HEK293T (cell line): ENCODE measurements around the gene CAMSAP2.

Experiments used
- CTCF ChIA-PET: fragments of 350-600 bp; formaldehyde crosslinking; extraction: SDS; loops from one replicate; lab custom pipeline; 2021; ENCODE audit warnings: antibody characterized with exemption, inconsistent platforms; lab: Yijun Ruan, JAX
- POLR2A ChIA-PET: fragments of 350-600 bp; formaldehyde crosslinking; extraction: SDS; loops from one replicate; lab custom pipeline; 2020; ENCODE audit warnings: antibody characterized with exemption, inconsistent platforms; lab: Yijun Ruan, JAX
- DNase-seq: peaks from one replicate; pipeline ENCODE4 v3.0.0; 2012; ENCODE audit warnings: mixed read lengths; ENCODE audit errors: extremely low spot score
- ARNT ChIP-seq: fragments of 450-650 bp; IDR thresholded peaks from 2 replicates; pipeline ENCODE4 v1.6.1; 2017; ENCODE audit warnings: mild to moderate bottlenecking
- BHLHE40 ChIP-seq: fragments of 450-650 bp; IDR thresholded peaks from 2 replicates; pipeline ENCODE4 v1.6.1; 2016; ENCODE audit warnings: mild to moderate bottlenecking, moderate library complexity, borderline replicate concordance
- CTBP1 ChIP-seq: fragments of 450-650 bp; IDR thresholded peaks from 2 replicates; pipeline ENCODE4 v1.6.1; 2016; ENCODE audit warnings: borderline replicate concordance
- ELF4 ChIP-seq: fragments of 450-650 bp; IDR thresholded peaks from 2 replicates; pipeline ENCODE4 v1.6.1; 2017; ENCODE audit warnings: antibody characterized with exemption
- FOXA1 ChIP-seq: fragments of 450-650 bp; IDR thresholded peaks from 2 replicates; pipeline ENCODE4 v1.6.1; 2016; ENCODE audit warnings: mild to moderate bottlenecking
- FOXK2 ChIP-seq: fragments of 450-650 bp; IDR thresholded peaks from 2 replicates; pipeline ENCODE4 v1.6.1; 2016; ENCODE audit warnings: mild to moderate bottlenecking
- FOXM1 ChIP-seq: fragments of 450-650 bp; IDR thresholded peaks from 2 replicates; pipeline ENCODE4 v1.6.1; 2017; ENCODE audit warnings: mild to moderate bottlenecking, borderline replicate concordance
- HDGF ChIP-seq: fragments of 450-650 bp; IDR thresholded peaks from 2 replicates; pipeline ENCODE4 v1.6.1; 2017; ENCODE audit warnings: antibody characterized with exemption, borderline replicate concordance
- L3MBTL2 ChIP-seq: fragments of 450-650 bp; conservative IDR thresholded peaks from 2 replicates; pipeline ENCODE4 v1.6.1; 2016; ENCODE audit warnings: mild to moderate bottlenecking
- LEF1 ChIP-seq: fragments of 450-650 bp; IDR thresholded peaks from 2 replicates; pipeline ENCODE4 v1.6.1; 2017; ENCODE audit warnings: mild to moderate bottlenecking, borderline replicate concordance
- NFRKB ChIP-seq: fragments of 450-650 bp; IDR thresholded peaks from 2 replicates; pipeline ENCODE4 v1.6.1; 2016; ENCODE audit warnings: mild to moderate bottlenecking, moderate library complexity
- PKNOX1 ChIP-seq: fragments of 450-650 bp; IDR thresholded peaks from 2 replicates; pipeline ENCODE4 v1.6.1; 2016
- SP1 ChIP-seq: fragments of 450-650 bp; IDR thresholded peaks from 2 replicates; pipeline ENCODE4 v1.6.1; 2017
- SUZ12 ChIP-seq: fragments of 450-650 bp; IDR thresholded peaks from 2 replicates; pipeline ENCODE4 v1.6.1; 2016; ENCODE audit warnings: mild to moderate bottlenecking
- TARDBP ChIP-seq: fragments of 450-650 bp; IDR thresholded peaks from 2 replicates; pipeline ENCODE4 v1.6.1; 2016
- ZNF384 ChIP-seq: fragments of 450-650 bp; IDR thresholded peaks from 2 replicates; pipeline ENCODE4 v1.6.1; 2016

Gene CAMSAP2

GRCh38 chr1:200776949-200777348 lies 38.3 kb downstream of the CAMSAP2 start:
- ChIA-PET CTCF (interaction anchor here (0.9 kb wide), 1 partner anchor 22 kb away, joined by 3 read pairs; no protein-coding TSS in a partner anchor), POLR2A (no interaction called here)
- no peak for DNase-seq

GRCh38 chr1:200778766-200779165 lies 40.1 kb downstream of the CAMSAP2 start:
- no peak for TF ChIP-seq LEF1
- TF ChIP-seq SP1 = no peak
- TF ChIP-seq BHLHE40 = no peak
- TF ChIP-seq TARDBP = no peak
- TF ChIP-seq CTBP1 = no peak
- TF ChIP-seq SUZ12 = no peak
- no peak for TF ChIP-seq ZNF384
- TF ChIP-seq FOXK2 = no peak
- TF ChIP-seq ARNT = no peak
- no peak for TF ChIP-seq FOXM1
- TF ChIP-seq FOXA1 = no peak
- TF ChIP-seq ELF4 = no peak
- no peak for TF ChIP-seq NFRKB
- TF ChIP-seq L3MBTL2 = no peak
- no peak for TF ChIP-seq PKNOX1
- TF ChIP-seq HDGF = no peak
- ChIA-PET CTCF (no interaction called here), POLR2A (no interaction called here)
- DNase-seq = no peak

More at GRCh38 chr1:200776949-200777348, 38.3 kb downstream of the CAMSAP2 start:
- TF ChIP-seq HDGF (no peak), FOXM1 (no peak), NFRKB (no peak), LEF1 (no peak), L3MBTL2 (no peak), ARNT (no peak)

GRCh38 chr1:200779326-200779725 lies 40.6 kb downstream of the CAMSAP2 start:
- CTCF ChIA-PET = no interaction called here
- TF ChIP-seq L3MBTL2 = no peak
- TF ChIP-seq SUZ12 = no peak
- no peak for TF ChIP-seq SP1
- no peak for TF ChIP-seq CTBP1
- no peak for TF ChIP-seq FOXM1
- no peak for TF ChIP-seq FOXK2
- no peak for TF ChIP-seq HDGF
- TF ChIP-seq FOXA1 = no peak
- no peak for TF ChIP-seq NFRKB
- no peak for TF ChIP-seq ARNT
- no peak for TF ChIP-seq BHLHE40
- POLR2A ChIA-PET = no interaction called here
- no peak for DNase-seq

GRCh38 chr1:200780545-200781369 lies 42.1 kb downstream of the CAMSAP2 start:
- CTCF ChIA-PET = no interaction called here
- POLR2A ChIA-PET = interaction anchor here (0.9 kb wide), 1 partner anchor 111 kb away, joined by 8 read pairs; the partner anchor contains the start of gene DDX59
- no peak for DNase-seq
- TF ChIP-seq ELF4 (no peak), HDGF (no peak), LEF1 (no peak), FOXM1 (no peak), FOXK2 (no peak), ARNT (no peak), PKNOX1 (no peak), L3MBTL2 (no peak), ZNF384 (no peak), CTBP1 (no peak), SP1 (no peak), NFRKB (no peak), FOXA1 (no peak), TARDBP (no peak), BHLHE40 (no peak), SUZ12 (no peak)

DNA sequence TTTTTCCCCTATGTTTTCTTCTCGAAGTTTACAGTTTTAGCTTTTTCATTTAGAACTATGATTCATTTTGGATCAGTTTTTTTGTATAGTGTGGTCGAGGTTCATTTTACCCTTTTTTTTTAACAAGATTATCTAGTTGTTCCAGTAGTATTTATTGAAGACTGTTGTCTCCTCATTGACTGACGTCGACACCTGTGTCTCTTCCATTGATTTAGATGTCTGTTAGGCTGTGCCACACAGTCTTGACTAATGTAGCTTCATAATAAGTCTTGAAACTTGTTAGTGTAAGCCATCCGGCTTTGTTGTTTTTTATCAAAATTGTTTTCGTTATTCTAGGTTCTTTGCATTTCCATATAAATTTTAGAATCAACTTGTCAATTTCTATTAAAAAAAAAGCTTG lies 45.2 kb downstream of the CAMSAP2 start:
- CTCF ChIA-PET = interaction anchor here (0.6 to 0.8 kb wide), 3 partner anchors 15 to 169 kb away, joined by 3 to 9 read pairs (median 5); no protein-coding TSS in a partner anchor
- POLR2A ChIA-PET = no interaction called here
- no peak for TF ChIP-seq FOXM1
- DNase-seq = no peak

DNA sequence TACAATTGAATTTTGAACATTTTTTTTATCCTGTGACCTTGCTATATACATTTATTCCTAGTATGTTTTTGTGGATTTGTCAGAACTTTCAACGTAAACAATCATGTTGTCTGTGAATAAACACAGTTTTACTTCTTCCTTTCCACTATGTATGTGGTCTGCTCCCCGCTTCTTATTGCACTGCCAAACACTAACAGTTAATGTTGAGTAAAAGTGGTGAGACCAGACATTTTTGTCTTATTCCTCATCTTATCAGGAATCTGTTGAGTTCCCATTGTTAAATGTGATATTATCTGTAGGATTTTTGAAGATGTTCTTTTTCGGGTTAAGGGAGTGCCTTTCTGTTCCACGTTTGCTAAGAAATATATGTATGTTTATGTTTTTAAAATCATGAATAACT lies 45.9 kb downstream of the CAMSAP2 start:
- ChIA-PET CTCF (interaction anchor here (0.6 kb wide), 1 partner anchor 42 kb away, joined by 3 read pairs; no protein-coding TSS in a partner anchor), POLR2A (no interaction called here)
- TF ChIP-seq FOXA1 (no peak), HDGF (no peak), FOXM1 (no peak)
- no peak for DNase-seq

- TF ChIP-seq BHLHE40 (no peak), FOXM1 (no peak), NFRKB (no peak), TARDBP (no peak), SP1 (no peak), FOXA1 (no peak), ZNF384 (no peak), ARNT (no peak), ELF4 (no peak), FOXK2 (no peak), HDGF (no peak), L3MBTL2 (no peak), SUZ12 (no peak), CTBP1 (no peak)
- POLR2A ChIA-PET = no interaction called here
- CTCF ChIA-PET = interaction anchor here (0.7 kb wide), 1 partner anchor 39 kb away, joined by 3 read pairs; no protein-coding TSS in a partner anchor
- DNase-seq = no peak
Observed at GRCh38 chr1:200786788-200787187, 48.1 kb downstream of the CAMSAP2 start.
